HS-27A (cell line): ENCODE measurements around the gene PMAIP1.

ENCODE experiments used
- DNase-seq: peaks from one replicate; pipeline ENCODE4 v3.0.0-alpha.2; 2012; ENCODE audit warnings: low read depth, missing footprints

The PMAIP1 gene

GRCh38 chr18:59912007-59912550 lies 12.3 kb downstream of the PMAIP1 start:
- DNase-seq = no peak

GRCh38 chr18:59915606-59916005 lies 15.8 kb downstream of the PMAIP1 start:
- no peak for DNase-seq

- no peak for DNase-seq
These were observed 16.9 kb downstream of the PMAIP1 start for GRCh38 chr18:59916746-59917145.

- no peak for DNase-seq
These were observed 17.6 kb downstream of the PMAIP1 start for GRCh38 chr18:59917422-59917821.

- no peak for DNase-seq
These were observed 18.5 kb downstream of the PMAIP1 start for GRCh38 chr18:59918320-59918755.

GRCh38 chr18:59918997-59919396 lies 19.2 kb downstream of the PMAIP1 start:
- DNase-seq = no peak

- no peak for DNase-seq
These were observed 21.6 kb downstream of the PMAIP1 start for GRCh38 chr18:59921384-59921891.

- no peak for DNase-seq
These were observed 23.9 kb downstream of the PMAIP1 start for GRCh38 chr18:59923539-59924196.

- DNase-seq = no peak
These were observed 26.3 kb downstream of the PMAIP1 start for GRCh38 chr18:59926131-59926530.

- DNase-seq = no peak
These were observed 27.5 kb downstream of the PMAIP1 start for GRCh38 chr18:59927246-59927825.

- no peak for DNase-seq
These were observed 28.4 kb downstream of the PMAIP1 start for GRCh38 chr18:59928201-59928600.

- DNase-seq = no peak
These were observed 30.0 kb downstream of the PMAIP1 start for GRCh38 chr18:59929621-59930295.

- DNase-seq = no peak
These were observed 32.6 kb downstream of the PMAIP1 start for GRCh38 chr18:59932401-59932800.

- DNase-seq = no peak
These were observed 38.9 kb downstream of the PMAIP1 start for GRCh38 chr18:59938676-59939075.

GRCh38 chr18:59939127-59939526 lies 39.3 kb downstream of the PMAIP1 start:
- no peak for DNase-seq

- DNase-seq = no peak
These were observed 40.3 kb downstream of the PMAIP1 start for GRCh38 chr18:59940068-59940467.

GRCh38 chr18:59941331-59941730 lies 41.5 kb downstream of the PMAIP1 start:
- DNase-seq = no peak

- no peak for DNase-seq
These were observed 42.8 kb downstream of the PMAIP1 start for GRCh38 chr18:59942601-59943000.

GRCh38 chr18:59945544-59945943 lies 45.7 kb downstream of the PMAIP1 start:
- no peak for DNase-seq

- DNase-seq = no peak
These were observed 50.6 kb downstream of the PMAIP1 start for GRCh38 chr18:59950215-59950944.

GRCh38 chr18:59951591-59951990 lies 51.8 kb downstream of the PMAIP1 start:
- no peak for DNase-seq
